ENCODE data around the gene FBXO10.
"Not testable (repeated sequence)": the region's sequence is repeated elsewhere in the genome, so short reads cannot be mapped to it uniquely, and the experiment has no call there.

Gene FBXO10

DNA sequence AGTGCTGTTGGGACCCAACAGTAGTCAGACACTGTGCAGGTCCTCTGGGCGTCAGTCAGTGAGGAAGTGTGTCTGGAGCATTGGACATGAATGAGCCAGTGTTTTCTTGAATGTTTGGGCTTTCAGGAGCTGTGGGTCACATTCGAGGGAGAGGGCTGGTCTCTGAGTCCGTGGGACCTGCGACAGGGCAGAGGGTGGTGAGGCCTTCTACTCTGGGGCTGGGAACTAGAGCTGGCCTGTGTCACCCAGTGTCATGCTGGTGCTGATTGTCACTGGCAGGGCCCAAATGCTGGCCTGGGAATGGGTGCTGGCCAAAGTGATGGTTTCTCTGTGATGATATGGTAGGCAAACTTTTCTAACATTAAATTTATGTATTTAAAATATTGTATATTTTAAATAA is 80.2 kb downstream of the FBXO10 start:
- no peak overlapping the region for H3K4me3 ChIP-seq
- H3K27ac ChIP-seq, result no peak overlapping the region

DNA sequence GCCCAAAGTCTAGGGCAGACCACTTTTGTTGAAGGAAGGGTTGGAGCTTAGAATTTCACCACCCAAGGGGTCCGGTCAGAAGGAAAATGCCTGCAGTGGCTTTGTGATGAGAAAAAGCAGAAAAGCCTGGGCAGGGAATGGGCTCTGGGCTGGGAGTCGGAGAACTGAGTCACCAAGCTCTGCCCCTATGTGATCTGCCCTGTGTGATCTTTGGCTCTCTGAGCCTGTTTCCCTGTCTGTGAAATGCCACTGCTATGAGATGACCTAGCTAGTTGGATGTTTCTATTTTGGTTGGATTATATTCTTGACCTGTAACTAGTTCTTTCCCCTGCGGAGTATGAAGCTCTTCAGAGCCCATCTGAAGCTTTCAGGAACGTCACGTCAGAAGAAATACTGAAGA is 80.6 kb downstream of the FBXO10 start:
- Histone ChIP-seq H3K27ac (no peak overlapping the region), H3K4me3 (no peak overlapping the region)

DNA sequence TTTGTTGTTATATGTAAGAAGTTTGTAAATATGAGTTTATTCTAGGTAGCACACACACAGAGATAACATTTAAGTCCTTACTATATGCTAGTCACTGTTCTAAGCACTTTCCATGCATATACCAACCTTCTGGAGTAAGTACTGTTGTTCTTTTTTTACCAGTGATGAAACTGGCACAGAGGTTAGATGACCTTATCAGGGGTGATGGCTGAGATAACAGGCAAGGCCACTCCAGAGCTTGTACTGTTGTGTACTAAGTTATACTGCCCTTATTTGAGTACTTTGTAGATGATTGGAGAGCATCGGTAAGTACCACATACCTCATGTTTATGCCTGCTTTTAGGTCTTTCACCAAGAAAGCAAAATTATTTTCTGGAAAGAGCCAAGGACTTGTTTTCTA is 84.2 kb downstream of the FBXO10 start:
- no peak overlapping the region for H3K4me3 ChIP-seq
- no peak overlapping the region for H3K27ac ChIP-seq

DNA sequence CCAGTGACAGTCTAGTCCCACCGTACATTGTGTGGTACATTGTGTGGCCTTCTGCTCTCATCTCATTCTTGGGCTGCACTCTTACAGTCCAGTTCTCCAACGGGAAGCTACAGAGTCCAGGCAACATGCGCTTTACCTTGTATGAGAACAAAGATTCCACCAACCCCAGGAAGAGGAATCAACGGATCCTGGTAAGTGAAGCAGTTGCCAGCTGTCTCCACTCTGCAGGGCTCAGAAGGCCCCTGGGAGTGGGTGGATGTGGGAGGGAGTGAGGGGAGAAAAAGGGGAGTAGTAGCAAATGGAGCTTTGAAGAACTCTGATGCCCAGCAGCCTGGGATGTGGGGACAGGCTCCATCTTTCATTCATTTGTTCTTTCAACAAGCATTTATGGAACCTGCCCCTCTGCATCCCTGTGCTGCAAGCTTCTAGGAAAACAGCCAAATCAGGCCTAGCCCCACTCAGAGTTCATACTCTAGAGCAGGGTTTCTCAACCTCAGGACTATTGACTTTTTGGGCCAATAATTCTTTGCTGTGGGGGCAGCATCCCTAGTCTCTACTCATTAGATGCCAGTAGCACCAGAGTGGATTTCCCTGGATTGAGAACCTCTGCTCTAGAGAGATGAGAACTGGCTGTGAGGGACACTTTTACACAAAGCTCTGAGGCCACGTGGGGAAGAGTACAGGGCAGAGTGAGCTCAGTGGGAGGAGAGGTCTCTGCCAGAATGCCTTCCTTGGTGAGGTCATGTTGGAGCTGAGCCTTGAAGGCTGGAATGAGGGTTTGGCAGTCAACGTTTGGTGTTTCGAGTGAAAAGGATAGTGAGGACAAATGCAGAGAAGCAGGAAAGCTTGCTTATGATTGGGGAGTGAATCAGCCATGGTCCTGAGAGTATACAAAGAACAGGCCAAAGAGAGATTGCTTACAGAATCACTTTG is 89.3 kb downstream of the FBXO10 start:
- peak overlapping the region in 18 of 21 experiments; percentile 28 to 95 (median 84) for H3K27ac ChIP-seq
- peak overlapping the region; percentile 52 to 84 (median 76) for H3K4me3 ChIP-seq

DNA sequence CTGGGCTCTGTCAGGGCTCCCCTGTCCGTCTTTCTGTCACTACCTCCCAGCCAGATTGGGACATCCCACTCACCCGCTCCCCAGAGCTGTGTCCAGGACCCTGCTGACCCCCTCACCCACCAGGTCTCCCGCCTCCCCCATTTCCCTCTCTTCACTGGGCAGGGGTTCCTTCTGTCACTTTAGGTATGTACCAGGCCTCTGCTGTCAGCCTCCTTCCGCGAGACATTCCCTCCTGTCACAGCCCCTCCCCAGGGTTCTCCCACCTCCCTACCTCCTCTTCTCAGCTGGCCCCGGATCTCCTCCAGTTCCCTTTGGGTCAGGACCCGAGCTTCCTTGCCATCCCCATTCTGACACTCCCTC is 89.9 kb downstream of the FBXO10 start:
- H3K4me3 ChIP-seq, result peak overlapping the region; percentile 52 to 84 (median 76)

DNA sequence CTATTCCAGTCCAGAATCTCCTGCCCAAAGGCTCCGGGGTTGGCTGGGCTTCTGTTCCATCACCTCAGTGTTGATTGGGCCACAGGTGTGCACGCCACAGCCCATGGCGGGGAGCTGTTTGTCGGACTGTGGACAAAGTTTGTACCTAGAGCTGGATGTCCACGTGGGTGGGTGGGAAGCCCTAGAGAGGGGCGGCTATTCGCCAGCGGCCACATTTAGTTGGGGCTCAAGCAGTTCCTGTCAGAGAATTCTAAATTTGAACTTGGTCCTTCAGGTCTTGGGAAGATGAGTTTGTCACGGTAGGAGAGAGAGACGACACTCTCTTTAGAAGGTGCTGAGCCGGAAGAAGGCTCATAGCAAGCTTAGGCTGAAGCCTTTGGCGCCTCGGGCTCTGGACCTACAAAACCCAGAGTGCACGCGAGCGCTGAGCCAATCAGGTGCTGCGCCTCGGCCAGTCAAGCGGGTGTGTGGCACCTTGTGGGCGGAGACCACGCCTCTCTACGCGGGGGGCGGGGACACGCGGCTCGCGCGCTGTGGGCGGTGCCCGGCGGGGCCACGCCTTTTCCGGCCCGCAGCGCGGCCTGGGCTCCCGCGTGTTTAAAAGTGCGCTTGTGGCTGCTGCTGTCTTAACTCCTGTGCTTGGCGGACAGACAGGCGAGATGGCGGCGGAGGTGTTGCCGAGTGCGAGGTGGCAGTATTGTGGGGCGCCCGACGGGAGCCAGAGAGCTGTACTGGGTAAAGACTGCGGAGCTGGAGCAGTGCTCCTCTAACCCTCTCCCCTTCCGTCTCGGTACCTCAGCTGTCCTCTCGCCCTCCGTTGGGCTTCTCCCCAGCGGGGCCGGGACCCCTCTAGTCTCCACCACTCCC is 90.6 kb downstream of the FBXO10 start, which contains the start of gene POLR1E:
Gene POLR1E (plus strand): TSS at position 560 of the 867 bp plus-strand sequence. CDS start 100 bp downstream, at position 660.
- peak within 1 kb of the TSS; percentile 52 to 84 (median 76) for H3K4me3 ChIP-seq
- peak within 1 kb of the TSS in 20 of 21 experiments; percentile 28 to 95 (median 82) for H3K27ac ChIP-seq

More for the DNA sequence above, 89.9 kb downstream of the FBXO10 start:
- H3K27ac ChIP-seq, result peak overlapping the region in 20 of 21 experiments; percentile 28 to 95 (median 82)

DNA sequence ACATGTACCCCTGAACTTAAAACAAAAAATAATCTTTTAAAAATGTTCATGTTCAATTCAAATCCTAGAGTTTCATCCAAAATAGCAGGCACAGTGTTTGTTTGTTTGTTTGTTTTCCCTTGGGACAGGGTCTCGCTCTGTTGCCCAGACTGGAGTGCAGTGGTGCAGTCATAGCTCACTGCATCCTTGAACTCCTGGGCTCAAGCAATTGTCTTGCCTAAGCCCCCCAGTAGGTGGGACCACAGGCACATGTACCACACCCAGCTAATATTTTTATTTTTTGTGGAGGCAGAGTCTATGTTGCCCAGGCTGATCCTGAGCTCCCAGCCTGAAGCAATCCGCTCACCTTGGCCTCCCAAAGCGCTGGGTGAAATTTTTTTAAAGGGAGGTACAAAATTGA is 95.4 kb downstream of the FBXO10 start:
- Histone ChIP-seq H3K27ac (no peak overlapping the region), H3K4me3 (no peak overlapping the region)

DNA sequence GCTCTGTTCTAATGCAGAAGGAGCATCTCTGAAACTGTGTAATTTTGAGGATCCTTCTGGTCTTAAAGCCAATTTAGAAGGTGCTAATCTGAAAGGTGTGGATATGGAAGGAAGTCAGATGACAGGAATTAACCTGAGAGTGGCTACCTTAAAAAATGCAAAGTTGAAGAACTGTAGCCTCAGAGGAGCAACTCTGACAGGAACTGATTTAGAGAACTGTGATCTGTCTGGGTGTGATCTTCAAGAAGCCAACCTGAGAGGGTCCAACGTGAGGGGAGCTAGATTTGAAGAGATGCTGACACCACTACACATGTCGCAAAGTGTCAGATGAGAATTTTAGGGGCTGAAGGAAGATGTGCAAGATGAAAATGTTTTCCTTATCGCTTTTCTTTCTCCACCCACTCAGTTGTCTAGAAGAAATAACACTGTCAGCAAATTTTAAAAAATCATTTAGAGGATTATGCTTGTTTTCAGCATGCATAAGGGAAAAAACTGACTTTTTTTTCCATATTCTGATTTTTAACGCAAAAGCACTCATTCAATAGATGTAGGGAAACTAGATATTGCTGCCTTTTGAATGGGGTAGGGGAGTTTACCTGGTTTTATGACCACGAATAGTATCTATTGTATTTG is 98.1 kb downstream of the FBXO10 start:
- H3K4me3 ChIP-seq, H3K27ac ChIP-seq: not testable (repeated sequence)

DNA sequence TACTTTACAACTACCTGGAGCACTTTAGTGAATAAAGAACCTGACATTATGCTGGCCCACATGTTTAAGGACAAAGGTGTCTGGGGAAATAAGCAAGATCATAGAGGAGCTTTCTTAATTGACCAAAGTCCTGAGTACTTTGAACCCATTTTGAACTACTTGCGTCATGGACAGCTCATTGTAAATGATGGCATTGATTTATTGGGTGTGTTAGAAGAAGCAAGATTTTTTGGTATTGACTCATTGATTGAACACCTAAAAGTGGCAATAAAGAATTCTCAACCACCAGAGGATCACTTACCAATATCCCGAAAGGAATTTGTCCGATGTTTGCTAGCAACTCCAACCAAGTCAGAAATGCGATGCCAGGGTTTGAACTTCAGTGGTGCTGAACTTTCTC is 98.7 kb downstream of the FBXO10 start:
- H3K4me3 ChIP-seq, H3K27ac ChIP-seq: not testable (repeated sequence)

DNA sequence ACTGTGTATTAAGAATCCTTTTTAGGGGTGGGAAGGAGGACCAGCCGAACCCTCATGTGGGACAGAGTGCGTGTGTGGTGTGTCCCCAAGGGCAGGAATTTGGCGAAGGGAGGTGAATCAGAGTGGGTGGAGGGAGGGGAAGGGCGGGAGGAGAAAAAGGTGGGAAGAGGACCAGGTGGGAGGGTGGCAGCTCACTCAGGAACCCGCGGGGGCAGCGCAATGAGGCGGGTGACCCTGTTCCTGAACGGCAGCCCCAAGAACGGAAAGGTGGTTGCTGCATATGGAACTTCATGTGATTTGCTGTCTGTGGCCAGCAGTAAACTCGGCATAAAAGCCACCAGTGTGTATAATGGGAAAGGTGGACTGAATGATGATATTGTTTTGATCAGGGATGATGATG is 99.2 kb downstream of the FBXO10 start:
- Histone ChIP-seq H3K27ac (no peak overlapping the region), H3K4me3 (no peak overlapping the region)

DNA sequence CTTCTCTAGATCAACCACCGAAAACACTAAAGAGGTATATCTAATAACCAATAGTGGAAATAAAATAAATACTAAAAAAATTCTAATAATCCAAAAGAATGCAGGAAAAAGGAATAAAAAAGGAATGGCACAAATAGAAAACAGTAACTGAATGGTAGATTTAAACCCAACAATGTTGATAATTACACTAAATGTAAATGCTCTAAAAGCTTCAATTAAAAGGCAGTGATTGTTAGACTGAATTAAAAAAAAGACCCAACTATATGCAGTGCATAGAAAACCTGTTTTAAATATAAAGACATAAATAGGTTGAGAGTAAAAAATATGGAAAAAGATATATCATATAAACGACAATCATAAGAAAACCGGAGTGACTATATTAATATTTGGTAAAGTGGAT is 101.7 kb downstream of the FBXO10 start:
- Histone ChIP-seq H3K27ac (no peak overlapping the region), H3K4me3 (no peak overlapping the region)

DNA sequence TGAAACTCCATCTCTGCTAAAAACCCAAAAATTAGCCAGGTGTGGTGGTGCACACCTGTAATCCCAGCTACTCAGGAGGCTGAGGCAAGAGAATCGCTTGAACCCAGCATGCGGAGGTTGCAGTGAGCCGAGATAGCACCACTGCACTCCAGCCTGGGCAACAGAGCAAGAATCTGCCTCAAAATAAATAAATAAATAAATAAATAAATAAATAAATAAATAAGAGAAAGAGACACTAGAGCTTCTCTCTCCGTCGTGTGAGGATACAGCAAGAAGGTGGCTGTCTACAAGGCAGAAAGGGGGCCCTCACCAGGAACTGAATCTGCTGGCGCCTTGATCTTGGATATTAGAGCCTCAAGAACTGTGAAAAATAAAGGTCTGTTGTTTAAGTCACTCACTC is 102.2 kb downstream of the FBXO10 start:
- H3K4me3 ChIP-seq, H3K27ac ChIP-seq: not testable (repeated sequence)

DNA sequence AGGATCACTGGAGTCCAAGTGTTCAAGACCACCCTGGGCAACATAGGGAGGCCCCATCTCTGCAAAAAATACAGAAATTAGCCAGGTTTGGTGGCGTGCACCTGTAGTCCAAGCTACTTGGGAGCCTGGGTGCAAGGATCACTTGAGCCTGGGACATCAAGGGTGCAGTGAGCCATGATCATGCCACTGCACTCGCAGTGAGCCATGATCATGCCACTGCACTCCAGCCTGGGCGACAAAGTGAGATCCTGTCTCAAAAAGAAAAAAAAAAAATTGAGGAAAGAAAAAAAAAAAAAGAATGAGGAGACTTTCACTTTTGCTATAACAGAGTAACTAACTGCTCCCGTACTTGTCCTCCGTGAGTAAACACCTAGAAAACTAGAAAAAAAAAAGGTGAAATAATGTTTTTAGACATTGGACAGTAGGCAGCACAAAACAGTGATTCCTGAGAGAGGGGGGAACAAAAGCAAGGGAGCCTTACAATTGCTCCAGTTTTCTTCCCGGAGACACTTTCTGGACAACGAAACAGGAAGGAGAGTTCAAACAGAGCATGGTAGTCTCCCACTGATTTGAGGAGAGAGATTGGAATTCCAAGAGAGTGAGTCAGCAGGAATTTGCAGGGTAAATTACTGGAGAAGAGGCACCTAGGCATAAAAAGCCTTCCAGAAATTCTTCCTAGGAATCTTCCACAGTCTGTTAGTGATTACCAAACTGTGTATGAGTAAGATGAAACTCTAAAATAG is 104.1 kb downstream of the FBXO10 start:
- H3K27ac ChIP-seq, result peak overlapping the region in 17 of 21 experiments; percentile 1 to 79 (median 69)
- H3K4me3 ChIP-seq, result peak overlapping the region in 3 of 7 experiments; percentile 9 to 14 (median 14)

DNA sequence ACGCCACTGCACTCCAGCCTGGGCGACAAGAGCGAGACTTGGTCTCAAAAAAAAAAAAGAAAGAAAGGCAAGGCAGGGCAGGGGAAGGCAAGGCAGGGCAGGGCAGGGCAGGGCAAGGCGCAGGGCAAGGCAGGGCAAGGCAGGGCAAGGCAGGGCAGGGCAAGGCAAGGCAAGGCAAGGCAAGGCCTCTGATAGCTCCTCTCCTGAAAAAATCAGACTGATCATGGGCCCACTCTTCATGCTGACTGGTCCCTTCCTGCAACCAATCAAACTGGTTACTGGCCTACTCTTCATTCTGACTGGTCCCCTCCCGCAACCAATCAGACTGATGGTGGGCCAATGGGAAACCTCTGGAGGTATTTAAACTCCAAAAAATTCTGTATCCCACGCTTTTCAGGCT is 107.6 kb downstream of the FBXO10 start:
- H3K4me3 ChIP-seq, result no peak overlapping the region
- H3K27ac ChIP-seq, result no peak overlapping the region

DNA sequence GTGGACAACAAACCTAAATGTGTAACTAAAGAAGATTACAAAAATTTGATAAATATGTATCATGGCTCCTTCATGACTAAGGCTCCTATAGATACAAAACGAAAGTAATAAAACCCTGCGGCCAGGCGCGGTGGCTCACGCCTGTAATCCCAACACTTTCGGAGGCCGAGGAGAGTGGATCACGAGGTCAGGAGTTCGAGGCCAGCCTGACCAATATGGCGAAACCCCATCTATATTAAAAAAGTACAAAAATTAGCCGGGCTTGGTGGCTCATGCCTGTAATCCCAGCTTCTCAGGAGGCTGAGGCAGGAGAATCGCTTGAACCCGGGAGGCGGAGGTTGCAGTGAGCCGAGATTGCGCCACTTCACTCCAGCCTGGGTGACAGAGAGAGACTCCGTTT is 108.7 kb downstream of the FBXO10 start:
- H3K27ac ChIP-seq, H3K4me3 ChIP-seq: not testable (repeated sequence)

DNA sequence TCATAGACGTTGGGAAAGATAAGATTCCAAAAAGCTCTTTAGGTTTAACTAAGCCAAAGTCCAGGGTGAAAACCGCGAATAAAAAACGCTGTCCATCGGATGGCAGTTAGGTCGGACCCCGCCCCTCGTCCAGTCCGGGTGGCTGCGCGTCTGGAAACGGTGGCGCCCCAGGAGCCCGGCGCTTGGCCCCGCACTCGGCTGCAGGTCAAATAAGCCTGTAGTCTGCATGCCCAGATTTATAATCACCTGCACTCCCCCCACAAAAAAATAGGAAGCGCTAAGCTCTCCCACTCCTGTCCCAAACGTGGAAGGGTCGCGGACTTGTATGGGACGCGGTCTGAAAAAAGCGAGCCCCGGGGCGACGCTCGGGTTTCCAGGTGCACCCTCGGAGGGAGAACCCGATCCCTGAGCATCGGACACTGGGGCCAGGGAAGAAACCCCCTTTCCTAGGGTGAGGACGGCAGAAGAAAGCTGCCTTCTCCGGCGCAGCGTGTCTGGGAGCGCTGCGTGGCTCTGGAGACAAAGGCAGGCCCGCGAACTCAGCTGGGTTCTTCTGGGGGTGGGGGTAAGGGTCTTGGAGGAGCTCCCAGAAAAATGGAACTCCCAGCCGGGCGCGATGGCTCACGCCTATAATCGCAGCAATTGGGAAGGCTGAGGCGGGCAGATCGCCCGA is 110.0 kb downstream of the FBXO10 start:
- H3K27ac ChIP-seq, result peak overlapping the region; percentile 29 to 98 (median 93)
- H3K4me3 ChIP-seq, result peak overlapping the region; percentile 76 to 98 (median 93)

DNA sequence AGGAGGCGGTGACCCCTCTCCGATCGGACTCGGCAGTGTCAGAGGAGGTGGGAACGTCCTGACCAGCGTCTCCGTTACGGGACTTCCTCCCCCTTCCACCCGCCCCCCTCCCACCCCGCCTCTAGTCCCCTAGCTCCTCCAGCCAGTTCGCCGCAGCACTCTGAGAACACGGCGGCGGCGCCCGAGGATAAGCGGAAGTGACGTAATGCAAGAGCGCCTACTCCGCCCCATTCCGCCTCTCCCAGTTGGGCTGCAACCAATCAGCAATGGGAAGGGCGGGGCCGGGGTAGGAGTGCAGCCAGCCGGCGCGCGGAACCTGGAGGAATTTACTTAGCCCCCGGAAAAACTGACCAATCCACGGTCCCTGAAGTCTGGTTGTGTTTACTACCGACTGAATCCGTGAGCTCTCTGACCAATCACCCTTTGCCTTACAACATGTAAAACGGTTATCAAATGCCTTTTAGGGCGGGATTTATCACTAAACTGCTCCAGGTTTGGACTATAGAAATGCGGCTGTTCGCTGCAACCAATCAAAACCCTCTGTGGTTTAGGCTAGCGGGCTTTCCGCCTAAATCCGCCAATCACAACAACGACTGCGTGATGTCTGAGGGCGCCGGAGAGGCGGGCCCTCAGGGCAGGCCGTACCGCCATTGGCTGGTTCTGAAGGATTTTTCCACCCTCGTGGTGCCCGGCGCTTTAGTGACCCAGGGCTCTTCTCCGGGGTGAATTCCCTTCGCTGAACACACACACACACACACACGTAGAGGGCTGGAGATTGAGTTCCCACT is 110.7 kb downstream of the FBXO10 start, which contains the start of gene ZBTB5:
Gene ZBTB5 (minus strand): TSS at position 202 of the 788 bp plus-strand sequence. CDS start 22,899 bp downstream, outside the sequence.
- Histone ChIP-seq H3K4me3 (peak within 1 kb of the TSS; percentile 76 to 98 (median 93)), H3K27ac (peak within 1 kb of the TSS; percentile 50 to 98 (median 94))

Measured in skin epidermis (tissue), 12 donors.